Stomach (tissue), 9 donors: ENCODE results near the gene INHA. TPM values are rescaled to one million over a fixed set of nuclear protein-coding genes. Genes with fewer than 3 reads are reported as not detected.
A peak's percentile ranks its signal among the peaks of the same experiment; 100 is the strongest.

Source experiments
- DNase-seq, 2 donors: peaks; one replicate each; pipeline versions ENCODE4 v3.0.0 to v3.0.0-alpha.2; 2013 to 2019
- H3K27ac ChIP-seq, 5 donors: fragments of 200-600 bp in 4 of 5; sonication (generic) in 4 of 5; one replicate each; pipeline ENCODE4 v1.5.1; 2013 to 2019; ENCODE audit warnings: mild to moderate bottlenecking in 1 of 5, moderate library complexity in 1 of 5
- H3K27me3 ChIP-seq, 3 donors: fragments of 200-600 bp; sonication (generic); one replicate each; pipeline ENCODE4 v1.5.1; 2017 to 2019; ENCODE audit warnings: mixed run types in 1 of 3
- H3K36me3 ChIP-seq, 4 donors: fragments of 200-600 bp; sonication (generic); 1 replicate in 3 of 4; 2 replicates in 1 of 4; pipeline ENCODE4 v1.5.1; 2016 to 2019
- H3K4me1 ChIP-seq, 4 donors: fragments of 200-600 bp; sonication (generic); one replicate each; pipeline ENCODE4 v1.5.1; 2016 to 2019
- H3K4me3 ChIP-seq, 4 donors: fragments of 200-600 bp; sonication (generic) in 3 of 4; one replicate each; pipeline ENCODE4 v1.5.1; 2016 to 2019; ENCODE audit warnings: mild to moderate bottlenecking in 1 of 4
- H3K9me3 ChIP-seq, 4 donors: fragments of 200-600 bp; sonication (generic); one replicate each; pipeline ENCODE4 v1.5.1; 2016 to 2019
- EP300 ChIP-seq: sonication (generic); formaldehyde crosslinking; IDR thresholded peaks from one replicate; pipeline ENCODE4 v1.6.1; 2017; ENCODE audit warnings: antibody characterized with exemption
- POLR2A ChIP-seq, 4 donors: fragments of 450-650 bp; IDR thresholded peaks; one replicate each; pipeline ENCODE4 v1.6.1; 2016; ENCODE audit warnings: antibody characterized with exemption in 4 of 4, control low read depth in 2 of 4, mild to moderate bottlenecking in 1 of 4, moderate library complexity in 1 of 4
- POLR2AphosphoS5 ChIP-seq, 3 donors: sonication (generic); formaldehyde crosslinking; IDR thresholded peaks; one replicate each; pipeline ENCODE4 v1.6.1; 2016; ENCODE audit warnings: antibody characterized with exemption in 3 of 3
- WGBS, 5 donors: extraction: QIAGEN DNeasy Blood & Tissue Kit in 3 of 5; methylation state at CpG; one replicate each; pipeline versions ENCODE4 v1.1.5 to v1.1.7; 2013 to 2018; 5-methylcytosine and 5-hydroxymethylcytosine counted together
- intact Hi-C: fragments of 100-400 bp; cut with DNase I; formaldehyde crosslinking; loops from one replicate; pipeline ENCODE4 v1.15.1; 2023; ENCODE audit warnings: low total_unique reads
- polyA plus RNA-seq, 3 donors: library from polyadenylated mRNA; stranded (reverse); fragments of 200-250 nt; gene quantifications; one replicate each; pipeline ENCODE4 v1.2.3, GENCODE V29; 2013
- total RNA-seq, 5 donors: library from RNA; depleted of rRNA; stranded (reverse); fragments of >200 nt; gene quantifications; one replicate each; pipeline versions ENCODE4 v1.1.0 to v1.2.3, GENCODE V29; 2014 to 2016
- TF ChIP-seq, protein P1 (sequence below), 7 experiments: fragments of 450-650 bp in 4 of 7; fragments of 200-600 bp in 3 of 7; sonication (generic) in 3 of 7; IDR thresholded peaks; one replicate each; pipeline ENCODE4 v1.5.1; 2016 to 2019; ENCODE audit warnings: antibody characterized with exemption in 7 of 7, control low read depth in 2 of 7, mild to moderate bottlenecking in 1 of 7
- donor health status: healthy with polysubstance abuse.
- donor health status: Bipolar disorder and iron deficiency.
- donor health status: healthy.

Gene INHA
- total and polyA plus RNA-seq, 8 donors: 0.63 to 1.8 TPM; not detected in 6

- peak; percentile 85 to 95 for DNase-seq
- Histone ChIP-seq H3K27ac (no peak overlapping the region), H3K4me1 (peaks cover 0 to 19% (median 11%) of the 10 kb centered on the region in 4 donors), H3K36me3 (no peaks in the 10 kb centered on the region), H3K27me3 (peaks cover 0 to 77% (median 44%) of the 10 kb centered on the region in 3 donors), H3K4me3 (peak overlapping the region in 1 of 4 donors; percentile 14), H3K9me3 (no peaks in the 10 kb centered on the region)
- TF ChIP-seq, protein P1, sequence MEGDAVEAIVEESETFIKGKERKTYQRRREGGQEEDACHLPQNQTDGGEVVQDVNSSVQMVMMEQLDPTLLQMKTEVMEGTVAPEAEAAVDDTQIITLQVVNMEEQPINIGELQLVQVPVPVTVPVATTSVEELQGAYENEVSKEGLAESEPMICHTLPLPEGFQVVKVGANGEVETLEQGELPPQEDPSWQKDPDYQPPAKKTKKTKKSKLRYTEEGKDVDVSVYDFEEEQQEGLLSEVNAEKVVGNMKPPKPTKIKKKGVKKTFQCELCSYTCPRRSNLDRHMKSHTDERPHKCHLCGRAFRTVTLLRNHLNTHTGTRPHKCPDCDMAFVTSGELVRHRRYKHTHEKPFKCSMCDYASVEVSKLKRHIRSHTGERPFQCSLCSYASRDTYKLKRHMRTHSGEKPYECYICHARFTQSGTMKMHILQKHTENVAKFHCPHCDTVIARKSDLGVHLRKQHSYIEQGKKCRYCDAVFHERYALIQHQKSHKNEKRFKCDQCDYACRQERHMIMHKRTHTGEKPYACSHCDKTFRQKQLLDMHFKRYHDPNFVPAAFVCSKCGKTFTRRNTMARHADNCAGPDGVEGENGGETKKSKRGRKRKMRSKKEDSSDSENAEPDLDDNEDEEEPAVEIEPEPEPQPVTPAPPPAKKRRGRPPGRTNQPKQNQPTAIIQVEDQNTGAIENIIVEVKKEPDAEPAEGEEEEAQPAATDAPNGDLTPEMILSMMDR (IDR thresholded peaks at IDR 0.05): peak in 6 of 7 experiments; percentile 62 to 98 (median 94)
- no peak for TF ChIP-seq POLR2A (IDR thresholded peaks at IDR 0.05)
- peak in 1 of 3 donors; percentile 58 for TF ChIP-seq POLR2AphosphoS5 (IDR thresholded peaks at IDR 0.05)
- no peak for TF ChIP-seq EP300
- intact Hi-C loops: loop anchor here (5.0 to 10.0 kb wide), 2 partner anchors 38 to 126 kb away; no protein-coding TSS in a partner anchor
- 12 to 18% (median 14%) methylated on average over 18 to 21 of the region's 21 CpGs for WGBS, 5 donors
Measured at GRCh38 chr2:219530048-219530963, 41.8 kb upstream of the INHA start.

DNA sequence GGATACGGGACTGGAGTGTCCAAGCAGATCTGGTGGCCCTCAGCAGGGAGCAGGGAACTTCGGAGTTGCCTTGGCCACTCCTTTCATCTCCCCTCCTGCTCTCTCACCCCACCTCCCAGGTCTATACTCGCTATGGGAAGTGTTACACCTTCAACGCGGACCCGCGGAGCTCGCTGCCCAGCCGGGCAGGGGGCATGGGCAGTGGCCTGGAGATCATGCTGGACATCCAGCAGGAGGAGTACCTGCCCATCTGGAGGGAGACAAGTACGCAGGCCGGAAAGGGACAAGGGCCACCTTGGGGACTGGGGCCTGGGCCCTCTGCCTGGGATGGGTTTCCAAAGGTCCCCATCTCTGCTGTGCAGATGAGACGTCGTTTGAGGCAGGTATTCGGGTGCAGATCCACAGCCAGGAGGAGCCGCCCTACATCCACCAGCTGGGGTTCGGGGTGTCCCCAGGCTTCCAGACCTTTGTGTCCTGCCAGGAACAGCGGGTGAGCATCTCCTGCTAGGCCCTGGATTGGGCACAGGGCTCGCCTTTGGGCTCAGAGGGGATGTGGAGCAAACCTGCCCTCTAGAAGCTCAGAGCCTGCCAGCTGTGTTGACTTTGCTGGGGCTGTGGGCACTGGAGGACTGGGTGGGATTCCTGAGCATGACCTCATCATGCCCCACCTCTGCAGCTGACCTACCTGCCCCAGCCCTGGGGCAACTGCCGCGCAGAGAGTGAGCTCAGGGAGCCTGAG is 40.3 kb upstream of the INHA start:
- H3K9me3 ChIP-seq: no peaks in the 10 kb centered on the region
- TF ChIP-seq EP300: no peak
- TF ChIP-seq POLR2A (IDR thresholded peaks at IDR 0.05): no peak
- no peak for TF ChIP-seq POLR2AphosphoS5 (IDR thresholded peaks at IDR 0.05)
- TF ChIP-seq, protein P1 (IDR thresholded peaks at IDR 0.05): no peak
- H3K4me3 ChIP-seq: no peak overlapping the region
- H3K4me1 ChIP-seq: peaks cover 0 to 18% (median 9%) of the 10 kb centered on the region in 4 donors
- no peak overlapping the region for H3K27ac ChIP-seq
- H3K27me3 ChIP-seq: peaks cover 0 to 62% (median 30%) of the 10 kb centered on the region in 3 donors
- no peak for DNase-seq
- no peaks in the 10 kb centered on the region for H3K36me3 ChIP-seq
- WGBS, 5 donors: 64 to 72% (median 69%) methylated on average over 14 to 20 of the region's 20 CpGs
- intact Hi-C loops: loop anchor here (5.0 to 10.0 kb wide), 2 partner anchors 40 to 127 kb away; no protein-coding TSS in a partner anchor

DNA sequence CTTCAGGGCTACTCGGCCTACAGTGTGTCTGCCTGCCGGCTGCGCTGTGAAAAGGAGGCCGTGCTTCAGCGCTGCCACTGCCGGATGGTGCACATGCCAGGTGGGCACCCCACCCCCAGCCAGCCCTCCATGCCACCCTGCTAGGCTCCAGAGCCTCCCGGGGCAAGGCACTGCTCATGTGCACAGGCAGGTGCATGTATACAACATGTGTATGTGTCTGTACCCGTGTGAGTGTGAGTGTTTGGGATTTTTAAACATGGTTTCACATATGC is 39.8 kb upstream of the INHA start:
- intact Hi-C loops: loop anchor here (5.0 to 10.0 kb wide), 2 partner anchors 40 to 128 kb away; no protein-coding TSS in a partner anchor
- TF ChIP-seq EP300: no peak
- TF ChIP-seq POLR2A (IDR thresholded peaks at IDR 0.05): no peak
- no peak for TF ChIP-seq POLR2AphosphoS5 (IDR thresholded peaks at IDR 0.05)
- no peak overlapping the region for H3K4me3 ChIP-seq
- H3K27ac ChIP-seq: no peak overlapping the region
- no peak for DNase-seq
- H3K4me1 ChIP-seq: peaks cover 0 to 13% (median 8%) of the 10 kb centered on the region in 4 donors
- 68 to 85% (median 73%) methylated on average over 8 of the region's 8 CpGs for WGBS, 5 donors
- H3K27me3 ChIP-seq: peaks cover 0 to 57% (median 25%) of the 10 kb centered on the region in 3 donors
- H3K36me3 ChIP-seq: no peaks in the 10 kb centered on the region
- H3K9me3 ChIP-seq: no peaks in the 10 kb centered on the region

- H3K9me3 ChIP-seq: no peaks in the 10 kb centered on the region
- H3K4me3 ChIP-seq: no peak overlapping the region
- whole genome bisulfite sequencing, 5 donors: 61 to 80% (median 63%) methylated on average over 6 of the region's 6 CpGs
- H3K27me3 ChIP-seq: peaks cover 0 to 40% (median 15%) of the 10 kb centered on the region in 3 donors
- intact Hi-C loops: loop anchor here (5.0 to 10.0 kb wide), 2 partner anchors 42 to 129 kb away; no protein-coding TSS in a partner anchor
- peaks cover 0 to 27% (median 20%) of the 10 kb centered on the region in 4 donors for H3K4me1 ChIP-seq
- no peak for DNase-seq
- peaks cover 2 to 9% (median 8%) of the 10 kb centered on the region in 4 donors for H3K36me3 ChIP-seq
- TF ChIP-seq, protein P1 (IDR thresholded peaks at IDR 0.05): no peak
- no peak for TF ChIP-seq EP300
- no peak for TF ChIP-seq POLR2AphosphoS5 (IDR thresholded peaks at IDR 0.05)
- TF ChIP-seq POLR2A (IDR thresholded peaks at IDR 0.05): no peak
- no peak overlapping the region for H3K27ac ChIP-seq
Measured at GRCh38 chr2:219533930-219534661, 38.0 kb upstream of the INHA start.
